Glomerular visceral epithelial cell (primary cell): ENCODE results near the gene ETV6.

ENCODE experiments used
- DNase-seq: peaks from one replicate; pipeline ENCODE4 v3.0.0-alpha.2; 2016; ENCODE audit errors: extremely low spot score

Gene ETV6

DNA sequence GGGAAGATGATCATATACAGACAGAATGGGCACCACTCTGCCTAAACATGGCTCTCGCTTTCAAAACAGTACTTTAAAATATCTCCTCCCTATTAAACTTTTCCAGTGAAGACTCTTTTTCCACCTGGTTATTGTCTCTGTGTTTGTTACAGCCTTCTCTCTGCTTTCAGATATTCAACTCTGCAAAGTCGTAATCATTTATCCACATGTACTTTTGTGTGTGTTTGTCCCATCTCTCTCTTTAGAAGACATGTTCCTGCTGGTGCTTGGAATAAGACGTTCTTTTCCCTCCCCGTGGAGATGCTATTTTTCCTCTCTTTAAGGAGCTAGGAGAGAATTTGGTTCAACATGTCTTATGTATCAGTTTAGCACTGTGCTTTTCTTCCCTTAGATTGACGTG lies 45.1 kb downstream of the ETV6 start:
- no peak for DNase-seq

GRCh38 chr12:11695321-11695720 lies 45.8 kb downstream of the ETV6 start:
- DNase-seq: peak; percentile 49

- DNase-seq: no peak
Observed at GRCh38 chr12:11696084-11696483, 46.6 kb downstream of the ETV6 start.

DNA sequence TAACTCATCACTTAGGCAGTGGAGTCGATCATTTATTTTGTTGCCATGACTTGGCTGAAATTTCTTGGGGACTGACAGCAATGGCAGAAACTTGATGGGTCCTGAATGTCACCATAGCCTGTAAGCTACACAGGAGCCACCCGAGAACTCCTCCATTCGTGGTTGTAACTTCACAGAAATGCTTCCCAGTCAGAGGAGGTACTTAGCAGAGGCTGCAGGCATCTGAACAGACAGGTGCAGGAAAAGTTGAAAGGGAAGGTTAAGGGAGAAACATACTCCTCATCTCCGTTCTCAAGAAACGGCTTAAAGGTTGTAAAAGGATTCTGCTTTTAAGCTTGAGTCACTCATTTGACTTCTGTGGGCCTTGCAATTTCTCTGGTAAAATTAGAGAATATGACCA lies 47.7 kb downstream of the ETV6 start:
- no peak for DNase-seq

GRCh38 chr12:11697670-11698387 lies 48.4 kb downstream of the ETV6 start:
- DNase-seq: peak; percentile 32

DNA sequence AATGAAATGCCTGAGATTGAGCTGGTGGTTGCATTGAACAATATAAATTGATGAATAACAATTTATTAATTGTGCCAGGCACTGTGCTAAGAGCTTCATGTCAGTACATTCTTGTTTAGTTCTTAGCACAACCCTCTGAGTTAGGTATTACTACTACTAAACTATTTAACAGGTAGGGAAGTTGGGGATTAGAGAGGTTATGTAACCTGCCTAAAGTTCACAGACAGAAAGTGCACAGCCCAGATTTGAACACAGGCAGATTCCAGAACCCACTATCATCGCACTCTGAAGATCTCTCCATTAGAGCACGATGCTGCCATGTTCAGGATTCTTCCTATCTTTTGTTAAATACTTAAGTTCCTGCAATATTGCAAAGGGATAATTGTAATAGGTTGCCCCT lies 49.3 kb downstream of the ETV6 start:
- no peak for DNase-seq

- DNase-seq: no peak
Observed at GRCh38 chr12:11701433-11701832, 52.0 kb downstream of the ETV6 start.

DNA sequence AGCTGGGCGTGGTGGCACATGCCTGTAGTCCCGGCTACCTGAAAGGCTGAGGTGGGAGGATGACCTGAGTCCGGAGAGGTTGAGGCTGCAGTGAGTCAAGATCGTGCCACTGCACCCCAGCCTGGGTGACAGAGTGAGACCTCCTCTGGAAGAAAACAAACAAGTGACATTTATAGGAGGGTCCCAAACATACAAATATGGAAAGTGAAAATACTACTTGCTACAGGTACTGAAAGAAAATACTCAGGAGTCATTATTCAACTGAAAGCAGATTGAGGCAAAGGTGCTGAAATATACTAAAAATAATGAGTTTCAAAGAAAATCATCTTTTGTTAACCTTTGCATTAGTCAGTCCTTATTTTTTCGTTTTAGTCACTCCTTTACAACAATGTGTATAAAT lies 53.5 kb downstream of the ETV6 start:
- DNase-seq: no peak

GRCh38 chr12:11703378-11703777 lies 53.9 kb downstream of the ETV6 start:
- no peak for DNase-seq

DNA sequence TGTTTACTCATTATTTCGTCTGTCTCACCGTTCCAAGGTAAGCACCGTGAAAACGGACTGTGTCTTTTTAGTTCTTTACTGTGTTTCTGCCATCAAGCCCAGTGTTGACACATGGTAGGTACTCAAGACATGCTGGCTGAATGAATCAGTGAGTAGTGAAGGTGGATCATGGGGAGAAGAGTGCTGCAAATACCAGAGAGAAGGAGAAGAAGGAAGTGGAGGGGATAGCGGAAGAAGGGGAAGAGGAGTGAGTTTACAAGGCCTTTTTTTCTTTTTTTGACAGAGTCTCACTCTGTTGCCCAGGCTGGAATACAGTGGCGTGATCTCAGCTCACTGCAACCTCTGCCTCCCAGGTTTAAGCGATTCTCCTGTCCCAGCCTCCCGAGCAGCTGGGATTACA lies 54.6 kb downstream of the ETV6 start:
- DNase-seq: no peak

GRCh38 chr12:11705010-11705409 lies 55.5 kb downstream of the ETV6 start:
- DNase-seq: peak; percentile 78

DNA sequence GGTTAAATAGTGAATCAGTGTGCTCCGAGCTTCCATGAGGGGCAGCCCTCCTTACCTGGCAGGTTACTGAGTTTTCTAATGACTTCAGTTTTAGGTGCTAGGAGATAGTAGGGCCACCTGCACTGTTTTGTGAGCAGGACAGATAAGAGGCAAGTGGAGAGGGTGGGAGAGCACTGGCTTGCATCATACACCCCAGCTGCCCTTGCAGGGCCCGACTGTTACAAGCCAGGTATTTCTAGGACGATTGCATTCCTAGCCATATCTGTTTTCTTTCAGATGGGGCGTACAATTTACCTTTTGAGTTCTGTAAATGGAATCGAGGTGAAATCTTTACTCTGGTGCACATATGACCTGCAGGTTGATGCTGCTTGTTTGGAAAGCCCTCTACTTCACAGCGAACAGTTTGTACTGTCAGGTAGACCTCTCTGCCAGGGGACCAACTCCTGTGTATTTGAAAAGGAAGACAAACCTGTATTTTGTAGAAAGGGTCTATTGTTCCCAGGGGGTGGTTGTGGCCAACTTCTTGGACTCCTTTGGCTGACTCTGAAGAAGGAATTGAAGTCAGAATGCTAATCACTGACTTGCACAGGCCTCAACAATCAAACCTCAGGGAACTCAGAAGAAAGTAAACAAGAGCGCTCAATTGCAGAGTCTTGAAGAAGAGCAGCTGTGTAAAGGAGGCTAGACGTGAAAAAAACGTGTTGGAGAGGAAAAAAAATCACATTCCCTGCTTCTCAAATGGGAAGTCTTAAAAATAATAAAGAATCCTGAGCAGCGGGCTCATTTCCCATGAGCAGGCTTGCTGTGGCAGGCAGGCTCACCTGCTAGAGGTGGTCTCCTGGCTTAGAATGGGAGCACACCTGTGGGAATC lies 57.3 kb downstream of the ETV6 start:
- no peak for DNase-seq

- DNase-seq: no peak
Observed at GRCh38 chr12:11707535-11707934, 58.1 kb downstream of the ETV6 start.

GRCh38 chr12:11709513-11709912 lies 60.0 kb downstream of the ETV6 start:
- no peak for DNase-seq

DNA sequence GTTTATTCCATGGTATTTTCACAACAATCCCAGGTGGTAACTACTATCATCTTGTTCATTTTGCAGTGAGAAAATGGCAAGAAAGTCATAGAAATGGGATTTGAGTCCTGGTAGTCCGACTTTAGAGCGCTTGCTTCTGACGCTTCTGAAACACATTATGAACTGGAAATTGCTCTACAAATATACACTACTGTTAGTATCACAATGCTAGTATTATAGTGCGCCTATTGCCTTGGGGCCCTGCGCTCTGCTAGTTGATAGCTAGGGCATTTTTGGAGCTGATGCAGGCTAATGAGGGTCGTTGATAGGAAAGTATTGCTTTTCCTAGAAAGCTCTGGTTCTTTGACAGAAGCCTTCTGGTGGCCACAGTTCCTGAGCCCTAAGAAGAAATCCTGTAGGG lies 61.0 kb downstream of the ETV6 start:
- no peak for DNase-seq

DNA sequence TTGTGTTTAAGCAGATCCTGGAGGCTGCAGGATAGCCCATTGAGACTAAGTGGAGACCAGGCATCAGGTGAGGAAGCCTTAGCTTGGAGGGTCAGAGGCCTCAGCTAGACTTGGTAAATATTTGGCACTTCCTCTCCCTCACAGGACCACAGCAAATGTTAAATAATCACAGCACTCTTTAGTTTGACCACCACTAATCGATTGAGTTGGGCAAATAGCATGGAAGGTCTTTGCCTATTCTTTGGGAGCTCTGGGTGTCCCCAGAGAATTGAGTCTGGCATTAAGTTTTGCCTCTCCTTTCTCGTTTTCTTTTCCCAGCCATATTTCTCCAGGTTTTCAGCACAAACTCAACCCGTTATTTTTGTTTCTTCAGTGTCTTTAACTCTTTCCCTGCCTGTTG lies 61.4 kb downstream of the ETV6 start:
- no peak for DNase-seq

GRCh38 chr12:11711651-11712327 lies 62.3 kb downstream of the ETV6 start:
- no peak for DNase-seq

GRCh38 chr12:11712491-11712890 lies 63.0 kb downstream of the ETV6 start:
- no peak for DNase-seq

GRCh38 chr12:11713202-11713601 lies 63.7 kb downstream of the ETV6 start:
- no peak for DNase-seq

- no peak for DNase-seq
Observed at GRCh38 chr12:11714626-11715025, 65.2 kb downstream of the ETV6 start.

DNA sequence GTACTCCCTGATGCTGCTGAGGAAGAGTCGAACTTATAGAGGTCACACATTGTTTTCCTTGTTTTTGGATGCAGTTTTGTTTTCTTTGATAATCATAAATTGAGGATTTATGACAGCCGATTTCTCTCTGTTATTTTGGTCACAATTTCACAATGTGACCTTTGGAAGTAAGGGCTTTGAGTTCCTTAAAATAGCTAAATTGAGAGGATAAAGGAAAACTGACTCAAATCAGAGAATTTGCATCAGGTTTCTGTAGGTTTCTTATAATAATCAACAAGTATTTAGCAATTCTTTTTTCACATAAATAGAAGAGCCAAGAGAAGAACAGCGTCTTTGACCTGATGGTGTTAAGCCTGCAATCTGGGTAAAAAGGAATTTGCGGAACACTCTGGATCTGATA lies 66.1 kb downstream of the ETV6 start:
- no peak for DNase-seq

GRCh38 chr12:11716794-11717518 lies 67.5 kb downstream of the ETV6 start:
- peak; percentile 68 for DNase-seq
